A549 (cell line): Measurements from ENCODE around the gene SNX10.

ENCODE experiments used
- ATOH8 ChIP-seq: fragments of 250-450 bp; sonication (Bioruptor Pico); IDR thresholded peaks from 2 replicates; pipeline ENCODE4 v1.5.0; 2020; ENCODE audit warnings: low read depth, mild to moderate bottlenecking, moderate library complexity
- CBX8 ChIP-seq: fragments of 200-600 bp; sonication (generic); IDR thresholded peaks from 2 replicates; pipeline ENCODE4 v1.6.1; 2016
- CHD2 ChIP-seq: fragments of 150-350 bp; IDR thresholded peaks from 2 replicates; pipeline ENCODE4 v1.6.1; 2014; ENCODE audit warnings: low read length; ENCODE audit not compliant: partially characterized antibody
- CTCF ChIP-seq: fragments of >200 bp; sonication (Bioruptor Twin); formaldehyde crosslinking; IDR thresholded peaks from 3 replicates; pipeline ENCODE4 v1.5.1; 2016
- EHF ChIP-seq: fragments of 250-450 bp; sonication (Bioruptor Pico); IDR thresholded peaks from 2 replicates; pipeline ENCODE4 v1.5.0; 2020; ENCODE audit warnings: mild to moderate bottlenecking
- EP300 ChIP-seq, 2 experiments: fragments of >200 bp; sonication (Bioruptor Twin); formaldehyde crosslinking; IDR thresholded peaks; 2 replicates in 1 of 2; 3 replicates in 1 of 2; pipeline ENCODE4 v1.6.1; 2016 to 2017
- HDAC2 ChIP-seq: fragments of 200-600 bp; sonication (generic); IDR thresholded peaks from 2 replicates; pipeline ENCODE4 v1.6.1; 2016
- MAFK ChIP-seq: fragments of 450-650 bp; IDR thresholded peaks from 2 replicates; pipeline ENCODE4 v1.6.1; 2014; ENCODE audit not compliant: partially characterized antibody
- MAZ ChIP-seq: fragments of 150-350 bp; IDR thresholded peaks from 2 replicates; pipeline ENCODE4 v1.6.1; 2014; ENCODE audit warnings: antibody characterized with exemption, low read depth, low read length, borderline replicate concordance
- REST ChIP-seq: fragments of 200-600 bp; sonication (generic); IDR thresholded peaks from 2 replicates; pipeline ENCODE4 v1.6.1; 2016; ENCODE audit warnings: antibody characterized with exemption, mild to moderate bottlenecking, moderate library complexity
- SMC3 ChIP-seq: fragments of >200 bp; sonication (Bioruptor Twin); formaldehyde crosslinking; IDR thresholded peaks from 3 replicates; pipeline ENCODE4 v1.6.1; 2018; ENCODE audit warnings: inconsistent platforms
- ZFP36 ChIP-seq: fragments of 450-650 bp; IDR thresholded peaks from 2 replicates; pipeline ENCODE4 v1.6.1; 2014; ENCODE audit warnings: borderline replicate concordance; ENCODE audit not compliant: partially characterized antibody

- TF ChIP-seq CTCF: no peak
- TF ChIP-seq MAFK: no peak
- TF ChIP-seq SMC3: no peak
- no peak for TF ChIP-seq EP300 (IDR thresholded peaks at IDR 0.05)
- TF ChIP-seq ATOH8 (CRISPR knock-in tag): no peak
- TF ChIP-seq ZFP36: no peak
- no peak for TF ChIP-seq REST
- TF ChIP-seq CHD2: no peak
- no peak for TF ChIP-seq CBX8
- TF ChIP-seq MAZ: no peak
- TF ChIP-seq HDAC2: no peak
- no peak for TF ChIP-seq EHF (CRISPR knock-in tag)
These were observed 3.9 kb downstream of the SNX10 start for GRCh38 chr7:26295586-26295985.
